WTC11 (cell line): ENCODE data around the gene POU3F1. TPM values are rescaled to one million over a fixed set of nuclear protein-coding genes. Genes with fewer than 3 reads are reported as not detected.

Experiments used
- ATAC-seq: fragments of 200-7000 bp; cut with Tn5 transposase; 2 replicates; pipeline ENCODE4 v1.10.0; 2021; ENCODE audit warnings: mild to moderate bottlenecking, moderate library complexity
- CTCF ChIA-PET: fragments of 300-600 bp; sonication (Branson Sonifier 250); formaldehyde crosslinking; loops from one replicate; lab custom pipeline; 2021; ENCODE audit warnings: antibody characterized with exemption; lab: Charles Lee
- POLR2A ChIA-PET: fragments of 350-600 bp; sonication (Branson Sonifier 250); formaldehyde crosslinking; loops from one replicate; lab custom pipeline; 2021; ENCODE audit warnings: antibody characterized with exemption; lab: Charles Lee
- DNase-seq: peaks from one replicate; pipeline ENCODE4 v3.0.0; 2021; ENCODE audit warnings: low spot score
- H3K27ac Mint-ChIP-seq: 2 replicates; pipeline ENCODE4 v1.8.0; 2021; ENCODE audit warnings: mixed read lengths
- H3K27me3 Mint-ChIP-seq: 2 replicates; pipeline ENCODE4 v1.8.0; 2021; ENCODE audit warnings: low read depth, mild to moderate bottlenecking, moderate library complexity, mixed read lengths
- H3K36me3 Mint-ChIP-seq: 2 replicates; pipeline ENCODE4 v1.8.0; 2021; ENCODE audit warnings: mixed read lengths
- H3K4me1 Mint-ChIP-seq: 2 replicates; pipeline ENCODE4 v1.8.0; 2022; ENCODE audit warnings: mixed read lengths
- H3K4me3 Mint-ChIP-seq: 2 replicates; pipeline ENCODE4 v1.8.0; 2021; ENCODE audit warnings: mild to moderate bottlenecking, moderate library complexity, mixed read lengths
- H3K9me3 Mint-ChIP-seq: 2 replicates; pipeline ENCODE4 v1.8.0; 2021; ENCODE audit warnings: mixed read lengths
- ATF3 ChIP-seq: sonication (generic); formaldehyde crosslinking; conservative IDR thresholded peaks from 2 replicates; pipeline ENCODE4 v1.8.1; 2022; ENCODE audit warnings: mild to moderate bottlenecking, missing genetic modification reagents
- CREM ChIP-seq: sonication (generic); formaldehyde crosslinking; IDR thresholded peaks from 2 replicates; pipeline ENCODE4 v1.8.1; 2022; ENCODE audit warnings: mild to moderate bottlenecking, missing genetic modification reagents, moderate library complexity
- FOXK1 ChIP-seq: sonication (generic); formaldehyde crosslinking; IDR thresholded peaks from 2 replicates; pipeline ENCODE4 v1.8.0; 2022; ENCODE audit warnings: mild to moderate bottlenecking, moderate library complexity, missing genetic modification reagents
- FOXP4 ChIP-seq: sonication (generic); formaldehyde crosslinking; IDR thresholded peaks from 2 replicates; pipeline ENCODE4 v1.8.0; 2022; ENCODE audit warnings: mild to moderate bottlenecking, missing genetic modification reagents
- MXD4 ChIP-seq: fragments of 250-450 bp; sonication (Bioruptor Pico); IDR thresholded peaks from 2 replicates; pipeline ENCODE4 v1.8.0; 2021; ENCODE audit warnings: mild to moderate bottlenecking, moderate library complexity, borderline replicate concordance
- NFYB ChIP-seq: sonication (generic); formaldehyde crosslinking; conservative IDR thresholded peaks from 2 replicates; pipeline ENCODE4 v1.8.0; 2022; ENCODE audit warnings: low read depth, missing genetic modification reagents
- NR3C1 ChIP-seq: sonication (generic); formaldehyde crosslinking; conservative IDR thresholded peaks from 2 replicates; pipeline ENCODE4 v1.8.1; 2023; ENCODE audit warnings: low read depth, mild to moderate bottlenecking, missing genetic modification reagents
- TP53 ChIP-seq: sonication (generic); formaldehyde crosslinking; IDR thresholded peaks from 2 replicates; pipeline ENCODE4 v1.8.1; 2023; ENCODE audit warnings: mild to moderate bottlenecking, missing genetic modification reagents
- ZMAT4 ChIP-seq: fragments of 250-450 bp; sonication (Bioruptor Pico); IDR thresholded peaks from 2 replicates; pipeline ENCODE4 v1.9.0; 2021; ENCODE audit warnings: mild to moderate bottlenecking
- total RNA-seq: library from RNA; stranded (reverse); gene quantifications from 3 replicates; pipeline ENCODE4 v1.2.3, GENCODE V29; 2021
- TF ChIP-seq, protein P1 (sequence below): sonication (generic); formaldehyde crosslinking; IDR thresholded peaks from 2 replicates; pipeline ENCODE4 v1.8.0; 2023; ENCODE audit warnings: missing genetic modification reagents
- TF ChIP-seq, protein P2 (sequence below): sonication (generic); formaldehyde crosslinking; IDR thresholded peaks from 2 replicates; pipeline ENCODE4 v1.8.1; 2022; ENCODE audit warnings: low read depth, missing genetic modification reagents, borderline replicate concordance
- TF ChIP-seq, protein P3 (sequence below): sonication (generic); formaldehyde crosslinking; IDR thresholded peaks from 2 replicates; pipeline ENCODE4 v1.8.0; 2022; ENCODE audit warnings: missing genetic modification reagents
- TF ChIP-seq, protein P4 (sequence below): sonication (generic); formaldehyde crosslinking; IDR thresholded peaks from 2 replicates; pipeline ENCODE4 v1.8.1; 2023; ENCODE audit warnings: mild to moderate bottlenecking, missing genetic modification reagents

POU3F1 gene
- total RNA-seq, 1 experiment from 2014 or later = 18.9 TPM

GRCh38 chr1:38020396-38020795 lies 26.2 kb downstream of the POU3F1 start:
- POLR2A ChIA-PET = no interaction called here
- CTCF ChIA-PET = no interaction called here
- Mint-ChIP-seq H3K9me3 (no peaks in the 10 kb centered on the region), H3K36me3 (peaks cover 75% of the 10 kb centered on the region), H3K4me1 (no peaks in the 10 kb centered on the region), H3K27me3 (no peaks in the 10 kb centered on the region), H3K4me3 (no peak overlapping the region), H3K27ac (no peak overlapping the region)
- TF ChIP-seq, protein P1, sequence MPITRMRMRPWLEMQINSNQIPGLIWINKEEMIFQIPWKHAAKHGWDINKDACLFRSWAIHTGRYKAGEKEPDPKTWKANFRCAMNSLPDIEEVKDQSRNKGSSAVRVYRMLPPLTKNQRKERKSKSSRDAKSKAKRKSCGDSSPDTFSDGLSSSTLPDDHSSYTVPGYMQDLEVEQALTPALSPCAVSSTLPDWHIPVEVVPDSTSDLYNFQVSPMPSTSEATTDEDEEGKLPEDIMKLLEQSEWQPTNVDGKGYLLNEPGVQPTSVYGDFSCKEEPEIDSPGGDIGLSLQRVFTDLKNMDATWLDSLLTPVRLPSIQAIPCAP (CRISPR knock-in tag) = no peak
- TF ChIP-seq FOXK1 (CRISPR knock-in tag) = no peak
- DNase-seq (no peak), ATAC-seq (no peak)

DNA sequence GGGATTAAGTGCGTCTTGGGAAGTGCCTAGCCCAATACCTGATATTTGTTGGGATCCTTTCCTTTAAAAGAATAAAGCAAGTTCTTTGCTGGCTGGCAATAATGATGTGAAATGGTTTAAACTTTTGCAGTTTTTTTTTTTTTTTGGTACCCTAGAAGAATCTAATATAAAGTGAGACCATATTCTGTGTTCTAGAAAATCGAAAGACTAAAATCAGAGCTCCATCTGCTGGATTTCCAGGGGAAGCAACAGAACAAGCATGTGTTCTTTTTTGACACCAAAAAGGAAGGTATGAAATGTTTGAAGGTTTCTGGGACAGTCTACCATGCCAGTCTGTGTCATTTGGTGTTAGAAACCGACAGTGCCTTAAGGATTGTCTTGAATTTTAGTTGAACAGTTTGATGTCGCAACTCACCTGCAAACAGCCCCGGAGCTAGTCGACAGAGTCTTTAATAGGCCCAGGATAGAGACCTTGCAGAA lies 27.7 kb downstream of the POU3F1 start:
- DNase-seq (no peak), ATAC-seq (no peak; the same call in 1 of the 2 replicates)
- Mint-ChIP-seq H3K9me3 (no peaks in the 10 kb centered on the region), H3K27ac (no peak overlapping the region), H3K36me3 (peaks cover 67% of the 10 kb centered on the region), H3K4me1 (peaks cover 3% of the 10 kb centered on the region), H3K4me3 (no peak overlapping the region), H3K27me3 (no peaks in the 10 kb centered on the region)
- no peak for TF ChIP-seq ATF3
- TF ChIP-seq, protein P2, sequence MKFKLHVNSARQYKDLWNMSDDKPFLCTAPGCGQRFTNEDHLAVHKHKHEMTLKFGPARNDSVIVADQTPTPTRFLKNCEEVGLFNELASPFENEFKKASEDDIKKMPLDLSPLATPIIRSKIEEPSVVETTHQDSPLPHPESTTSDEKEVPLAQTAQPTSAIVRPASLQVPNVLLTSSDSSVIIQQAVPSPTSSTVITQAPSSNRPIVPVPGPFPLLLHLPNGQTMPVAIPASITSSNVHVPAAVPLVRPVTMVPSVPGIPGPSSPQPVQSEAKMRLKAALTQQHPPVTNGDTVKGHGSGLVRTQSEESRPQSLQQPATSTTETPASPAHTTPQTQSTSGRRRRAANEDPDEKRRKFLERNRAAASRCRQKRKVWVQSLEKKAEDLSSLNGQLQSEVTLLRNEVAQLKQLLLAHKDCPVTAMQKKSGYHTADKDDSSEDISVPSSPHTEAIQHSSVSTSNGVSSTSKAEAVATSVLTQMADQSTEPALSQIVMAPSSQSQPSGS (CRISPR knock-in tag) = no peak
- TF ChIP-seq NR3C1 (CRISPR knock-in tag) = no peak
- POLR2A ChIA-PET = interaction anchor here (0.8 to 1.5 kb wide), 2 partner anchors 23 to 26 kb away, joined by 3 read pairs; no protein-coding TSS in a partner anchor
- CTCF ChIA-PET = interaction anchor here (0.5 to 2.6 kb wide), 18 partner anchors 9 to 1832 kb away, joined by 3 to 13 read pairs (median 4); partner anchors contain the start of genes EPHA10 and SF3A3

DNA sequence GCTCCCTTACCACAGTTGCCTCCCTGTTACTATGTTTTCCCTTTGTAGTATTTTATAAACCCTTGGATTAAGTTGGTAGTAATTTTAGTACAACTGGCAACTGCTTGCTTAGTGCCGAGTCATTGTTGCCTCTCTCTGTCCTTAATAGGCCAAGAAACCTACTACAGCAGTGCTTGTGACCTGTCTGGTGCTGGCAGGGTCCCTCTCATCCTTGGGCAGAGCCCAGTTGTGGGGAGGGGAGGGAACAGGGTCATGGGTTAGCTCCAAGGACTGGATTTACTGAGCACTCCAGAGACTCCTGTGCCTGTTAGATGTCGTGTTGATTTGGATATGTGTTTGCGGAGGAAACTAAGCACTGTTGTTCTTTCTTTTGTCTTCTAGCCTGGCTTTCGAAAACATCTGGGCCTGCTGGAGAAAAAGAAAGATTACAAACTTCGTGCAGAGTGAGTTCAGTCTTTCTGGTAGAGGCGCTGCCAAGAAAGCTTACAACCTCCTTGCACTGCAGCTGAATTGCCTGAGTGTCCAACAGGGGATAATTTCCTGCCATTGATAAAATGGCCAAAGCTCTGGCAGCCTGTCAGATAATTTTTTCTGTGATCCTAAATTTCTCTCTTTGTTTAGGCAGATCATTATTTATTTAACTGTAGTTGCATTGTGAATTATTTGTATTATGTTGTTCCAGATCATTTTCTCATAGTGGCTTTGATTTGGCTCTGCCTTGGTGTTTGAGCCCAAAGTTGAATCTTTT lies 30.4 kb downstream of the POU3F1 start:
- Mint-ChIP-seq H3K4me1 (peaks cover 9% of the 10 kb centered on the region), H3K9me3 (peaks cover 3% of the 10 kb centered on the region; the same call in 1 of the 2 replicates), H3K36me3 (peaks cover 44% of the 10 kb centered on the region), H3K27ac (peak overlapping the region; percentile 87), H3K4me3 (no peak overlapping the region), H3K27me3 (peaks cover 9% of the 10 kb centered on the region)
- ChIA-PET POLR2A (no interaction called here), CTCF (interaction anchor here (1.0 kb wide), 1 partner anchor 12 kb away, joined by 5 read pairs; no protein-coding TSS in a partner anchor)
- no peak for DNase-seq
- ATAC-seq = no peak
- TF ChIP-seq MXD4 (CRISPR knock-in tag) (no peak), FOXP4 (CRISPR knock-in tag) (no peak), CREM (CRISPR knock-in tag) (no peak), ZMAT4 (no peak), NFYB (CRISPR knock-in tag) (no peak), TP53 (CRISPR knock-in tag) (no peak)
- TF ChIP-seq, protein P3, sequence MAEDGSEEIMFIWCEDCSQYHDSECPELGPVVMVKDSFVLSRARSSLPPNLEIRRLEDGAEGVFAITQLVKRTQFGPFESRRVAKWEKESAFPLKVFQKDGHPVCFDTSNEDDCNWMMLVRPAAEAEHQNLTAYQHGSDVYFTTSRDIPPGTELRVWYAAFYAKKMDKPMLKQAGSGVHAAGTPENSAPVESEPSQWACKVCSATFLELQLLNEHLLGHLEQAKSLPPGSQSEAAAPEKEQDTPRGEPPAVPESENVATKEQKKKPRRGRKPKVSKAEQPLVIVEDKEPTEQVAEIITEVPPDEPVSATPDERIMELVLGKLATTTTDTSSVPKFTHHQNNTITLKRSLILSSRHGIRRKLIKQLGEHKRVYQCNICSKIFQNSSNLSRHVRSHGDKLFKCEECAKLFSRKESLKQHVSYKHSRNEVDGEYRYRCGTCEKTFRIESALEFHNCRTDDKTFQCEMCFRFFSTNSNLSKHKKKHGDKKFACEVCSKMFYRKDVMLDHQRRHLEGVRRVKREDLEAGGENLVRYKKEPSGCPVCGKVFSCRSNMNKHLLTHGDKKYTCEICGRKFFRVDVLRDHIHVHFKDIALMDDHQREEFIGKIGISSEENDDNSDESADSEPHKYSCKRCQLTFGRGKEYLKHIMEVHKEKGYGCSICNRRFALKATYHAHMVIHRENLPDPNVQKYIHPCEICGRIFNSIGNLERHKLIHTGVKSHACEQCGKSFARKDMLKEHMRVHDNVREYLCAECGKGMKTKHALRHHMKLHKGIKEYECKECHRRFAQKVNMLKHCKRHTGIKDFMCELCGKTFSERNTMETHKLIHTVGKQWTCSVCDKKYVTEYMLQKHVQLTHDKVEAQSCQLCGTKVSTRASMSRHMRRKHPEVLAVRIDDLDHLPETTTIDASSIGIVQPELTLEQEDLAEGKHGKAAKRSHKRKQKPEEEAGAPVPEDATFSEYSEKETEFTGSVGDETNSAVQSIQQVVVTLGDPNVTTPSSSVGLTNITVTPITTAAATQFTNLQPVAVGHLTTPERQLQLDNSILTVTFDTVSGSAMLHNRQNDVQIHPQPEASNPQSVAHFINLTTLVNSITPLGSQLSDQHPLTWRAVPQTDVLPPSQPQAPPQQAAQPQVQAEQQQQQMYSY (CRISPR knock-in tag) = no peak
- TF ChIP-seq, protein P4, sequence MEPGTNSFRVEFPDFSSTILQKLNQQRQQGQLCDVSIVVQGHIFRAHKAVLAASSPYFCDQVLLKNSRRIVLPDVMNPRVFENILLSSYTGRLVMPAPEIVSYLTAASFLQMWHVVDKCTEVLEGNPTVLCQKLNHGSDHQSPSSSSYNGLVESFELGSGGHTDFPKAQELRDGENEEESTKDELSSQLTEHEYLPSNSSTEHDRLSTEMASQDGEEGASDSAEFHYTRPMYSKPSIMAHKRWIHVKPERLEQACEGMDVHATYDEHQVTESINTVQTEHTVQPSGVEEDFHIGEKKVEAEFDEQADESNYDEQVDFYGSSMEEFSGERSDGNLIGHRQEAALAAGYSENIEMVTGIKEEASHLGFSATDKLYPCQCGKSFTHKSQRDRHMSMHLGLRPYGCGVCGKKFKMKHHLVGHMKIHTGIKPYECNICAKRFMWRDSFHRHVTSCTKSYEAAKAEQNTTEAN = no peak
